ENCODE results near the gene SSTR5.

SSTR5 gene

DNA sequence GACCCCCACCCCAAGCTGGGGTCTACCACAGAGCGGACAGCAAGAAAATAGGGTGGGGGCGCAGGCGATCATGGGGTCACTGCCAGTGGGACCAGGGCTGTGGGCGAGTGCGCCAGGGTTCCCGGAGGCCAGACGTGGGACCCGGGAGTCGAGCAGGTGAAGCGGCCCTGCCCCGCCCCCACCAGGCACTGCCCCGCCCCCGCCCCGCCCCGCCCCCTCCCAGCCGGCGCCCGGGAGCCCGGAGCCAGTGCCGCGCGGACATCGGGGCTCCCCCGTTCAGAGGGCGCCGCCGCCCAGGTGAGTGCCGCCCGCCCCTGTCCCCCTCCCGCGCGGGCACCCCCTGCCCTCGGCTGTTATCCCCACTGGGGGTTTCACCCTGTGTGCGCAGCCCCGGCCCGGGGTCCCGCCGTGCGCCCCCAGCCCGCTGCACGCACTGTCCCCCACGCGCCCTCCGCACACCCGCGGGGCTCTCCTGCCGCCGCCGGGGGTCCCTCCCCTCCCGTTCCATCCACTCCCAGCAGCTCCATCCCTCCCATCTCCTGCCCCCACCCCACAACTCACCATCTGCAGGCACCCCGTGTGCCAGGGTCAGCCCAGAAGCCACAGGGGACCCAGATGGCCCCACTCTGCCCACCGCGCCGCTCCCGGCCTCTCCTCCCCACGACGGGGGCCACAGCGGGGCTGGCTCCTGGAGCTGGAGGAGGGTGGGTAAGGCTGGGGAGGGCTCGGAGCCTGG lies at the start of gene SSTR5:
SSTR5 (plus strand) TSS at position 222 of the 736 bp plus-strand sequence. CDS start 6,122 bp downstream, outside the sequence.
- DNase-seq: no peak

DNA sequence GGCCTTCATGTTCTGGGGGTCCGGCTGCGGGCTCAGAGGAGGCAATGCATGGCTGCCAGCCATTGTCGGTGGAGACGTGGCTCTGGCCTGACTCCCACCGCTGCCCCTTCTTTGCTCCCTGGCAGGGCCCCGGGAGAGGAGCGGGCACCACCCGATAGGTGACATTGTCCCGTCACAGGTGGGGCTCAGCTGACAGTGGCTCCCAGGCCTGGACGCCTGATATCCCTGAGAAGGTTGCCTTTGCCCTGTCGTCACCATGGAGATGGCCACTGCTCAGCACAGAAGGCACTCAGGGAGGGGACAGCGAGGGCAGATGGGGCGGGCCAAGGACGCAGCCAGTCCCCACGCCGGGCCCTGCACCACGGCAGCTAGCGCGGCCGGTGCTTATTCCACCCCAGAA lies 48.4 kb upstream of the SSTR5 start:
- DNase-seq: no peak

DNA sequence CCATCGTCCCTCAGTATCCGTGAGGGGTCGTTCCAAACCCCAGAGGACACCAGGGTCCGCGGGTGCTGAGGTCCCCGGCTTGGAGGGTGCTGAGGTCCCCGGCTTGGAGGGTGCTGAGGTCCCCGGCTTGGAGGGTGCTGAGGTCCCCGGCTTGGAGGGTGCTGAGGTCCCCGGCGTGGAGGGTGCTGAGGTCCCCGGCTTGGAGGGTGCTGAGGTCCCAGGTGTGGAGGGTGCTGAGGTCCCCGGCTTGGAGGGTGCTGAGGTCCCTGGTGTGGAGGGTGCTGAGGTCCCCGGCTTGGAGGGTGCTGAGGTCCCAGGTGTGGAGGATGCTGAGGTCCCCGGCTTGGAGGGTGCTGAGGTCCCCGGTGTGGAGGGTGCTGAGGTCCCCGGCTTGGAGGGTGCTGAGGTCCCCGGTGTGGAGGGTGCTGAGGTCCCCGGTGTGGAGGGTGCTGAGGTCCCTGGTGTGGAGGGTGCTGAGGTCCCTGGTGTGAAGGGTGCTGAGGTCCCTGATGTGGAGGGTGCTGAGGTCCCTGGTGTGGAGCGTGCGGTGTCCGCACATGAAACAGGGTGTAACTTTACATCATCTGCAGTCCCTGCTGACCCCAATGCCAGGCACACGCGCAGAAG lies 47.3 kb upstream of the SSTR5 start:
- peak; percentile 28 for DNase-seq

DNA sequence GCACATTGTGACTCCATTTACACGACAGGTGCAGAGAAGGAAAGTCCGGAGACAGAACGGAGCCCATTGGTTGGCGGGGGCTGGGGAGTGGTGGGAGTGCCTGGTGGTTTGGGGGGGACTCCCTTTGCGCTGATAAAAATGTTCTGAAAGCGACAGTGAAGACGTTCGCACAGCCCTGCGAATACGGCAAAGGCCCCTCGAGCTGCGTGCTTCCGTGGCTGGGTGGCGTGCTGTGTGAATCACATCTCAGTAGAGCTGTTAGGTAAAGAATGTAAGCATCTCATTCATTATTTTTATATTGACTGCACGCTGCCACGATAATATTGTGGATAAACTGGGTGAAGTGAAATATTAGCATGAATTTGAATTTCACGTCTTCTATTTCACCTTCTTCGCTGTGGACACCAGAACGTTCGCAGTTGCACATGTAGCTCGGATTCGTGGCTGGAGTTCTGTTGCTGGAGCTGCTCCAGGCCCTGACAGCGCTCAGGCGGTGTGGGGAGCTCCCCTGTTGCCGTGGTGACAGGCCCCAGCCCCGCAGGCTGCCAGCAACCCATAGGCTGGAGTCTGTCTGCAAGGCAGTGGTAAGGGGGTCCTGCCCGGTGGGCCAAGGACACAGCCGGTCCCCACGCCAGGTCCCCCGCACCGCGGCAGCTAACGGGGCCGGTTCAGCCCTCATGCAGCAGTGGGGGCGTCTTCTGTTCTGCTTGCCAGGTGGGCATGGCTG lies 46.3 kb upstream of the SSTR5 start:
- no peak for DNase-seq

DNA sequence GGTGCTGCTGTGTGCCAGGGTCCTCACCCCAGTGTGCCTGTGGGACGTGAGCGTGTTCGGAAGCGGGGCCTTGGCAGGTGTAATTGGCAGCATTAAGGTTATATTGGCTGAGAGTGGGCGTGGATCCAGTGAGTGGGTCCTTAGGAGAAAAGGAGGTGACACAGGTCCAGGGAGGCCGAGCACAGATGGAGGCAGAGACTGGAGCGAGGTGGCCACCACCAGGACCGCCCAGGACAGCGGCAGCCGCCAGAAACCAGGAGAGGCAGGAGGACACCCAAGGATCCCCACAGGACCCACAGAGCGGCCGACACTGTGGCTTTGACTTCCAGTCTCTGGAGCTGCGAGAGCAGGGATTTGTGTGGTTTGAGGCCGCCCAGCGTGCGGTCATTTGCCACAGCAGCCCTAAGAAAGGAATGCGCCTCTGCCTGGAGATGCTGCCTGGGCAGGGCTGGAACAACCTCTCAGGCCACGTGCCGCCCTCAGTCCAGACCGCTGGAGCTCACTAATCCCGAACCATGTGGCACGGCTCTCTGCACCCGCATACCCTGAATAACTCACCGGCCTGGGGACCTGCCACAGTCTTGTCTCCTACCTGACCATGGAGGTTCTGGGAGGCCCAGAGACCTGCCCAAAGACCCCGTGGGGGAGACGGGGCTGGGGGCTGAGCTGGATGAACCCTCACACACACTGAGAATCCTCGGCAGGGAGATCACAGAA lies 45.6 kb upstream of the SSTR5 start:
- DNase-seq: no peak

DNA sequence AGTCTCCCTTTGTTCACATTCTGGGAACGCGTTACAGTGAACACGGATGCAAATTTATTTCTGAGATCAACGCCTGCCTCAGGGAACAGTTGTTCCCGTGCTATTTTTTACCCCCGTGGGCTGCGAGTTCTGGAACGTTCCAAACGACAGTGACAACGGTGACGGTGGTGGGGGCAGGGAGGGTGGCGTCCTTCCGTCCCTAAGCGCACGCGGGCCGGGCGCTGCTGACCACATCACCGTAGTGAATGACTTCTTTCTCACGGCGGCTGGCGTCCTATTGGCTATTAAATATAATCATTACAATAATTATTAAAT lies 45.1 kb upstream of the SSTR5 start:
- DNase-seq: no peak

DNA sequence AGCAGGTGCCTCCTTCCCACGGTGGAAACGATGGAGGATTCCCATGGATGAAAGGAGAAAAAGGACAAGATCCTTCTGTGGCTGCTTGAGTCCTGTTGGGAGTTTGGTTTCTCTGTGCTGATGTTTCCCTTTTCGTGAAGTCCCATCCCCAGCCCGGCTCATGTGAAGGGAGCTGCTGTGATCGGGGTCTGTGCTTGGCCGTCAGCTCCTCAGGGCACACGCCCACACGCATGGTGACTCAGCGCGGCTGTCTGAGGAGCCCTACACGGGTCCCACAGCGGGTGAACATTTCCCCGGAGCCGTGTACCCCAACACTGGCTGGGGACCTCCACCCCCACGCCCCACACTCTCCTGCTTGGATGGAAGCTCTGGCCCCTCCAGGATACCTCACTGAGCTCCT lies 44.5 kb upstream of the SSTR5 start:
- DNase-seq: no peak

DNA sequence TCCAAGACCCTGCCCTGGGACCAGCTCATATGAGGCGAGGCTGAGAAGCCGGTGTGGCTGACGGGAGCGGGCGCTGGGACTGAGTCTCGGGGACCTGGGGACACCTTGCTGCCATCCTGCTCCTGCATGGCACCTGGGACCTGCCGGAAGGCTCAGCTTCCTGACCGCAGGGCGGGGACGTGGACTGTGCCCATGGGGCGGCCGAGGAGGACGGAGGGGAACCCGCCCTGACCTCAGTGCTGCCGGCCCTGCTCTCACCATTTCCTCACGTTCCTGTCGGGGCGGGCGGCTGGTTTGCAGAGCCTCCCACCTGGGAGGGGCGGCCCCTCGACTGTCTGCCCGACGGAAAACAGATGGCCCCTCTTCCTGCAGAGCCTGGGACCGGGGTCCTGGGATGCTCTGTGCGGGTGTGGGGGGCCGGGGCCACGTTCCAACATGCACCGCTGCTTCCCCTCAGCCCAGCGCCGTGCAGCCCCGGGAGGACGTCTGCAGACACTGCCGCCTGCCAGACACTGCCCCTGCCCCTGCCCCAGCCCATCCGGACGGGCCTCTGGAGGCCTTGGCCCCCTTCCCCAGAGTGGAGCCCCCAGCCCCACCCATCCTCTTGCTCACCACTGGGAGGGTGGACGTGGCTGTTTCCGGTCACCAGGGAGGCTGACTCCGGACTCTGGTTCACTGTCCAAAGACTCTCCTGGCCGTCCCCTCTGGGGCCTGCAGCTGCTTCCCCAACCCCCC lies 43.9 kb upstream of the SSTR5 start:
- DNase-seq: no peak

DNA sequence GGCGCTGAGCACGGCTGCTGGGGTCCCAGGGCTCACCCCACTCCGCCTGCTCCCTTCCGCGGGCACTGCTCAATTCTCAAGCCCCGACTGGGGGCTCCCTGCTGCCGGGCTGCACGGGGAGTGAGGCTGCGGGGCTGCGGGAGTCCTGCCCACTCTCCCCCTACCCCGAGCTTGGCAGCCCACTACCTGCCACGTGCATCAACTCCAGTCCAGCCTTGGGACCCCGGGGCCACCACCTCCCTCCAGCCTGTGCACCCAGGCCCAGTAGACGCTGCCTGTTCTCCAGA lies 43.3 kb upstream of the SSTR5 start:
- no peak for DNase-seq

DNA sequence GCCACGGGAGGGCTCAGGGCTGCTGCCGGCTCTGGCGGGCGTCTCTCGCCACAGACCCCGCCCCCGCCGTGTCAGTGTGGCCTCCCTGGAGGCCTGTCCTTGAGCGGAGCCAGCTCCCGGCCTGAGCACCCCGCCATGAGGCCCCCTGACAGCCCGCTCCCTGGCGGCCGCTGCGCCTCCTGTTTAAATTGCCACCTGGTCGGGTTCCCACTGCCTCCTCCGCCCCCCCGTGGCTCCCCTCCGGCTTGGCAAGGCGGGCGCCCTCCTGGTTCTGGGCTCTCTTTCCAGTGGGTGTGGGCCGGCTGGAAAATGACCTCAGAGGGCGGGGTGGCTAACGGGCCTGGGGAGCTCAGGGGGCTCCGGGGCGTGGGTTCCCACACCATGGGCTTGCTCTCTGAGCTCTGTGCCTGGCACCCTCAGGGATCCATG lies 42.1 kb upstream of the SSTR5 start:
- DNase-seq: no peak

DNA sequence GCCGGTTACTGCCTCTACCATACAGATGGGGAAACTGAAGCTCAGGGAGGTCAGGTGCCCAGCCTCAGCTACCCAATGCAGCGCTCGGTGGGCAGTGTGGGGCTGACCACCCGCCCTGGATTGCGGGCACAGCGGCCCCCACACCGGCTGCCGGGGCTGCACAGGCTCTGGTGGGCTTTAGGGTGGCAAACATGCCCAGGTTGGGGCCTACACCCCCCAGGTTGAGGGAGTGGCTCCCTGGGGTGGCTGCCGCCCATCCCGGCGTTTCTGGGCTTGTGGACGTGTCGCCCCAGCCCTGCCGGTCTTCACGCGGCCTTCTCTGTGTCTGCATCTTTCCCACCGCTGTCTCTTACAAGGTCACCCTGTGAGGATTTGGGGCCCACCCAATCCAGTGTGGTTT lies 40.9 kb upstream of the SSTR5 start:
- no peak for DNase-seq

DNA sequence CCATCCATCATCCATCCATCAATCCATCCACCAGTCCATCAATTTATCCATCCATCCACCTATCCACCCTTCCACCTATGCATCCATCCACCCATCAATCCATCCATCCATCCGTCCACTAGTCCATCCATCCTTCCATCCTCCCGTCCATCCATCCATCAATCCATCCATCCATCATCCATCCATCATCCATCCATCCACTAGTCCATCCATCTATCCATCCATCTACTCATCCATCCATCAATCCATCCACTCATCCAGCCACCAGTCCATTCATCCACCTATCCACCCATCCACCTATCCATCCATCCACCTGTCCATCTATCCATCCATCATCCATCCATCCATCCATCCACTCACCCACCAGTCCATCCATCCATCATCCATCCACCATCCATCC lies 39.9 kb upstream of the SSTR5 start:
- no peak for DNase-seq

DNA sequence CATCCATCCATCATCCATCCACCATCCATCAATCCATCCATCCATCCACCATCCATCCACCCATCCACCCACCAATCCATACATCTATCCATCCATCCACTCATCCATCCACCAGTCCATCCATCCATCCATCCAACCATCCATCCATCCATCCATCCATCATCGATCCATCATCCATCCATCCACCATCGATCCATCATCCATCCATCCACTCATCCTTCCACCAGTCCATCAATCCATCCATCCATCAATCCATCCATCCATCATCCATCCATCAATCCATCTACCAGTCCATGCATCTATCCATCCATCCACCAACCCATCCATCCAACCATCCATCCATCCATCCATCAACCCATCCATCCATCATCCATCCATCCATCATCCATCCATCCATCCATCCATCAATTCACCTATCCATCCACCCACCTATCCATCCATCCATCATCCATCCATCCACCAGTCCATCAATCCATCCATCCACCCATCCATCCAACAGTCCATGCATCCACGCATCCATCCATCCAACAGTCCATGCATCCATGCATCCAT lies 39.3 kb upstream of the SSTR5 start:
- no peak for DNase-seq

DNA sequence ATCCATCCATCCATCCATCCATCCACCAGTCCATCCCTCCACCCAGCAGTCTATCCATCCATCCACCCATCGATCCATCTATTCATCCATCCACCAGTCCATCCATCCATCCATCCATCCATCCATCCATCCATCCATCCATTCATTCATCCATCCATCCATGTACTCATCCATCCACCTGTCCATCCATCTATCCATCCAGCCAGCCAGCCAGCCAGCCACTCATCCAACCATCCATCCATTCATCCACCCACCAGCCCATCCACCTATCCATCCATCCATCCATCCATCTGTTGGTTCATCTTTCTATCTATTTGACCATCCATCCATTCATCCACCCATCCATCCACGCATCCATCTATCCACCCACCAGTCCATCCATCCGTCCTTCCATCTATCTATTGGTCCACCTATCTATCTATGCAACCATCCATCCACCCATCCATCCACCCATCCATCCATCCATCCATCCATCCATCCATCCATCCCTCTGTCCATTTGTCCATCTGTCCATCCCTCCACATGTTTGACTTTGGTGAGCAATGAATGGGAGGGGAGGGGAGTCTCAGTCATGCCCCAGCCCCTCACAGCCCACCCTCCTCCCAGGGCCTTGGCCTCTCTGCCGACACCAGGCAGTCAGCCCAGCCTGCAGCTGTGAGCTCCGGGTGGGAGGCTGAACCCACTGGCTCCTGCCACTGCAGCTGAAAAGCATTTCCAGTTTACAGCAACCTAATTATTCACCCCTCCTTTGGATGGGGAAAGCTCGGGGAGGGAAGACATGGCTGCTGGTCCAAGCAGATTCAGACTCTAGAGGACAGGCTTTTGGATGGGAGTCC lies 38.1 kb upstream of the SSTR5 start:
- DNase-seq: no peak

DNA sequence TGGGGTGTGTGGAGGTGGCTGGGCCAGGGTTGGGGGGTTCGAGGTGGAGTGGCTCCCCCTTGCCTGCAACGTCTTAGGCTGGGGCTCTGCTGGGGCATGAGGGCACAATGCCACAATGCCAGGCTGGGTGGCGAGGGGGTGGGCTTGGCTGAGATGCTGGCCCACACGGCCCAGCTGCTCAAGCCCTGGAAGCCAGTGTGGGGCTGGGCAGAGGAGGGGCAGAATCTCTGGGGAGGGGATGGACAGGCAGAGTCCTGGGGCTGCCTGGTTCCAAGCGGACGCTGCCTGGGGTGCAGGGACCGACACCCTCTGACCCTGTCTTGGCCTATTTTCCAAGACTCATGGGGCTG lies 37.5 kb upstream of the SSTR5 start:
- DNase-seq: no peak

DNA sequence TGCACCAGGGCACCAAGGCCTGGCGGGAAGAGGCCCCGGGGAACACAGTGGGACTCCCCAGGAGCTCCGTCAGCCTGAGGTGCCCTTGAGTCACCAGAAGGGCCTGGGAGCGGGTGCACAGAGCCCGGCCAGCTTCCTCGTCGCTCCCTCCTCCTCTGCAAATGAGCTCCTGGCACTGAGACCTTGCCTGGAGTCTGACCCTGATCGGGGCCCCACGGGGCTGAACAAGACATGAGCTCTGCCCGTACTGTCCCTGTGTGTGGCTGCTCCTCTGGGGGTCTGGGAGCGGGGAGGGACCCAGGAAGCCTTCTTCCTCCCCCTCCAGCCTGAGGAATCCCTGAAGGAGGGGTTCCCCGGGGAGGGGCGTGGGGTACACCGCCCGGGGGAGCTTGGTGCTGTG lies 36.4 kb upstream of the SSTR5 start:
- no peak for DNase-seq

DNA sequence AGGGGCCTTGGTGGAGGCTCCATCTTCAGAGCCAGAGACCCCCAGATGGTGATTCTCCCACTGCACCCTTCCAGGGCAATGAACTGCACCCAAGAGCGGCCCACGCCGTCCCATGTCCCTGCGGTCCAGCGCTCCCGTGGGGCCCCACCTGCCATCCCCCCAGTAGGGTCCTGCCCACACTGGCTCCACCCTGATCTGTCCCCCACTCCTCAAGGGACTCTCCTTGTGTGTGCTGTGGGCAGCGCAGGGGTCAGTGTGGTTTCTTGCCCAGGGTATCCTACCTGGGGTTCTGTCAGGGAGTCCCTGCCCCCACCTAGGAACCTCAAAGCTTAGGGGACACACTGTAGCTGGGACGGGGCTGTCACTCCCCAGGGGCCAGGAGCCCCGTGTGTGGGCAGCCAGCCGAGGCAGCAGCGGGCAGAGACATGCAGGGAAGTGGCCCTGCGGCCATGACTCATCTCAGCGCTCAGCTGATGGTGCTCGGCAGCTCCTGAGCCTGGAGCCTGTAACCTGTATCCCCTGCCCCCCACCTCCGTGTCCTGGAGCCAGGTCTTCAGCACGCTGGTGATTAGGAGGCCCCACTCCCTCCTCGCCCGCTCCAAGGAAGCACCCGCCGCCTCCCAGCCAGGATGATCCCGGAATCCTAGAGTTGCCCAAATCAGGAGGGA lies 35.7 kb upstream of the SSTR5 start:
- DNase-seq: no peak

DNA sequence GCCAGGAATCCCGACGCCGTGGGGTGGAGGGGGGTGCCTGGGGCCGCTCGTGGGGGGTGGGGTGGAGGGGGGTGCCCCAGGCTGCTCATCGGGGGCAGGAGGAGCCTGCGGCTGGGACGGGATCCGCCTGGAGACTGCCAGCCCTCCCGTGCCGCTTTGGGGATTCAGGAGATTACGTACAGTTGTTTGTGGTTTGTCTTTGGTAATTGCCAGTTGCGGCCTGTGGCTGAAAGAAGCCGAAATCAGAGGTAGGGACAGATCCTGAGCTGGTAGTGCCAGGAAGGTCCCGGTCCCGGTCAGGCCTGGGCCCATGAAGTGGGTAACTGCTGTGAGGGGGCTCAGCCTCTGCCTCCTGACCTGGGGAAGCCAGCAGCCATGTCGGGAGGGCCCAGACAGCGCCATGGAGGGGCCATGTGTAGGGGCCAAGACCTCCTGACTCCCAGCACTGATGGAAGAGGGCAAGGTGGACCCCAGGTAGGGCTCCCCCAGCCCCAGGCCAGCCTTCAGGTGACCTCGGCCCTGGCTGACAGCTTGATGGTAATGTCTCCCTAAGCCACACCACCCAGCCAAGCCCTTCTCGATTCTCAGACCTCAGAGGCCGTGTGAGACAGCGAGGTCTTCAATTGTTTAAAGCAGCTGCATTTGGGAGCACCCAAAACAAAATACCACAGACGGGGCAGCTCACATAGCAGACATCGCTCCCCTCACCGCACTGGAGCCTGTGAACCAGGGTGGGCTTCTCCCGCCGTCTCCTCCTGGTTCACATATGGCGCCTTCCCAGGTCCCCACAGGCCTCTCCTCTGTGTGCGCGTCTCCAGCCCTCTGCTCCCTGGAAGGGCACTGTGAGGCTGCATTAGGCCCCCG lies 34.9 kb upstream of the SSTR5 start:
- no peak for DNase-seq

DNA sequence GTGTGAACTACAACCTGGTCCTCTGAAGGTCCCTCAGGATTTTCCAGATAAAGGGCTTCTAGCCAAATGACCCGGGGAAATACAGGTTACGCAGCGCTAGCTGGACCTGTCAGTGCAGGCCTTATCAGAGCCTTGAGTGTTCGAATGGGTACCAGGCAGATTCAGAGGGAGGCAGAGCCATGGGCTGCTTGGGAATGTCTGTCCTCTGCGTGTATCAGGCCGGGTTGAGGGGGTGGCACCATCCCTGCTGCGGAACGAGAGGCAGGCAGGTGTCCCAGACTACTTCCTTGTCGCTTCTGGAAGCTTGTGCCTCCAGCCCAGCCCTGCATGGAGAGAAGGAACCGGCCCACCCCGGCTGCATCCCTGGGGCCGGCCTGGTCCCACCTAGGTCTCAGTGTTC lies 33.6 kb upstream of the SSTR5 start:
- no peak for DNase-seq

DNA sequence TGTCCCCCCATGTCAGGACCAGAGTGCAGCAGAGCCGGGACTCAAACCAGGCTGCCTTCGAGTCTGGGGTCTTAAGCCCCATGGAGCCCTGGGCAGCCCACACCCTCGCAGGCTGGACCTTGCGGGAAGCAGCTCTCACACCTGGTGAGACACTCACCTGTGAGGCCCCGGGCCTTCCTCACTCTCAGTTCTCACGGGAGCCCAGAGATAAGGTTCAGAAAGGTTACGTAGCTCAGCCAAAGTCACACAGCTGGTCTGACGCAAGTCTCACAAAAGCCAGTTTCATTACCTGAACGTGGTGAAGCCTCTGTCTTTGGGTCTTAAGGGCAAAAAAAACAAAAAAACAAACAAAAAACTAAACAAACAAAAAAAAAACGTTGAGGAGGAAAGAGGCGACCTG lies 32.8 kb upstream of the SSTR5 start:
- DNase-seq: no peak
